GM21528 (cell line): ENCODE data around the gene TNK2.
"Not testable (repeated sequence)": the region's sequence is repeated elsewhere in the genome, so short reads cannot be mapped to it uniquely, and the experiment has no call there.

ENCODE experiments used
- ATAC-seq: cut with Tn5 transposase; IDR thresholded peaks from one replicate; pipeline ENCODE4 v1.9.1; 2021; ENCODE audit warnings: mild to moderate bottlenecking, moderate library complexity; ENCODE audit not compliant: unreplicated experiment, low FRiP score

The TNK2 gene

GRCh38 chr3:195872097-195872496, 36.3 kb downstream of the TNK2 start:
- no peak for ATAC-seq

- ATAC-seq: not testable (repeated sequence)
Observed at GRCh38 chr3:195871686-195872085, 36.7 kb downstream of the TNK2 start.

- no peak for ATAC-seq
Observed at GRCh38 chr3:195870937-195871336, 37.4 kb downstream of the TNK2 start.

GRCh38 chr3:195870442-195870841, 37.9 kb downstream of the TNK2 start:
- ATAC-seq: no peak

GRCh38 chr3:195869413-195870001, 38.8 kb downstream of the TNK2 start:
- ATAC-seq: no peak

GRCh38 chr3:195868866-195869412, 39.4 kb downstream of the TNK2 start:
- no peak for ATAC-seq

GRCh38 chr3:195868336-195868865, 40.0 kb downstream of the TNK2 start:
- no peak for ATAC-seq

GRCh38 chr3:195867631-195868335, 40.6 kb downstream of the TNK2 start:
- ATAC-seq: no peak

- ATAC-seq: no peak
Observed at GRCh38 chr3:195866686-195867511, 41.5 kb downstream of the TNK2 start.

GRCh38 chr3:195865752-195866151, 42.6 kb downstream of the TNK2 start:
- ATAC-seq: no peak

- ATAC-seq: no peak
Observed at GRCh38 chr3:195863121-195864061, 45.0 kb downstream of the TNK2 start.

GRCh38 chr3:195862318-195862717, 46.0 kb downstream of the TNK2 start:
- not testable (repeated sequence) for ATAC-seq

GRCh38 chr3:195860456-195860855, 47.9 kb downstream of the TNK2 start:
- ATAC-seq: no peak

- no peak for ATAC-seq
Observed at GRCh38 chr3:195859846-195860411, 48.4 kb downstream of the TNK2 start.

- no peak for ATAC-seq
Observed at GRCh38 chr3:195859061-195859845, 49.1 kb downstream of the TNK2 start.

GRCh38 chr3:195856410-195857084, 51.8 kb downstream of the TNK2 start:
- ATAC-seq: no peak

GRCh38 chr3:195855471-195856409, 52.6 kb downstream of the TNK2 start:
- ATAC-seq: no peak
